ENCODE measurements around the gene STMN1. TPM values are rescaled to one million over a fixed set of nuclear protein-coding genes. Genes with fewer than 3 reads are reported as not detected.

The STMN1 gene
- total RNA-seq, 1 experiment from 2014 or later: 368 TPM

GRCh38 chr1:25914074-25914995 is 8.1 kb upstream of the STMN1 start:
- intact Hi-C loops (cut with micrococcal nuclease): no loop called here

GRCh38 chr1:25913206-25913605 is 7.0 kb upstream of the STMN1 start:
- TF ChIP-seq POLR2AphosphoS5 (IDR thresholded peaks at IDR 0.05; ENCODE audit: low read depth, low read length) (no peak), EGR1 (IDR thresholded peaks at IDR 0.05; ENCODE audit: low read depth) (no peak), YY1 (IDR thresholded peaks at IDR 0.05; ENCODE audit: extremely low read depth, insufficient replicate concordance, low read depth, low read length) (no peak), CEBPB (IDR thresholded peaks at IDR 0.05; ENCODE audit: low read depth) (no peak), ZNF274 (IDR thresholded peaks at IDR 0.05; ENCODE audit: low read depth, low read length) (no peak)

More at GRCh38 chr1:25914074-25914995, 8.1 kb upstream of the STMN1 start:
- Histone ChIP-seq H2AFZ (ENCODE audit: low read depth, low read length, poor library complexity, severe bottlenecking) (no peak overlapping the region), H3K4me1 (ENCODE audit: control insufficient read depth in 1 of 2, insufficient read depth in 2 of 2, low read length in 2 of 2) (peaks cover 0 to 8% of the 10 kb centered on the region in 2 experiments; a peak in 1 of 4 replicates), H3K9me3 (ENCODE audit: control insufficient read depth in 1 of 2, insufficient read depth in 1 of 2, low read depth in 1 of 2, low read length in 2 of 2) (no peaks in the 10 kb centered on the region), H3K27me3 (ENCODE audit: insufficient read depth, low read length) (no peaks in the 10 kb centered on the region), H3K79me2 (ENCODE audit: insufficient read depth, low read length) (no peaks in the 10 kb centered on the region), H3K27ac (ENCODE audit: low read depth, low read length) (no peak overlapping the region), H4K20me1 (ENCODE audit: insufficient read depth) (no peaks in the 10 kb centered on the region), H3K9ac (ENCODE audit: low read length) (no peak overlapping the region), H3K4me2 (ENCODE audit: low read length) (no peak overlapping the region), H3K4me3 (replicated peaks in 1 of 2; ENCODE audit: low read depth in 1 of 2, low read length in 2 of 2) (no peak overlapping the region), H3K36me3 (ENCODE audit: control insufficient read depth in 1 of 2, insufficient read depth in 2 of 2, low read length in 2 of 2) (no peaks in the 10 kb centered on the region), H3K9me2 (ENCODE audit: insufficient read depth) (no peaks in the 10 kb centered on the region)
- ChIA-PET RAD21 (ENCODE audit: low non-redundant PET in 1 of 2, low total read pairs in 2 of 2, uncharacterized antibody in 2 of 2, unreplicated experiment in 2 of 2) (no interaction called here), POLR2A (no interaction called here), CTCF (no interaction called here)
- DNase-seq (ENCODE audit: low read depth, low spot score): no peak
- no peak for ATAC-seq
- TF ChIP-seq ZNF274 (IDR thresholded peaks at IDR 0.05; ENCODE audit: low read depth, low read length) (no peak), YY1 (IDR thresholded peaks at IDR 0.05; ENCODE audit: extremely low read depth, insufficient replicate concordance, low read depth, low read length) (no peak), SIN3A (IDR thresholded peaks at IDR 0.05; ENCODE audit: low read depth) (no peak), POLR2A (IDR thresholded peaks at IDR 0.05; ENCODE audit: borderline replicate concordance, extremely low read depth, insufficient read depth, insufficient read length) (no peak), EZH2phosphoT487 (IDR thresholded peaks at IDR 0.05; ENCODE audit: borderline replicate concordance) (no peak), JUND (IDR thresholded peaks at IDR 0.05) (no peak)
- BruUV-seq (replicated peaks): no TSS peak

More at GRCh38 chr1:25913206-25913605, 7.0 kb upstream of the STMN1 start:
- Histone ChIP-seq H3K79me2 (ENCODE audit: insufficient read depth, low read length) (no peaks in the 10 kb centered on the region), H2AFZ (ENCODE audit: low read depth, low read length, poor library complexity, severe bottlenecking) (no peak overlapping the region), H4K20me1 (ENCODE audit: insufficient read depth) (no peaks in the 10 kb centered on the region), H3K9ac (ENCODE audit: low read length) (no peak overlapping the region), H3K27ac (ENCODE audit: low read depth, low read length) (no peak overlapping the region), H3K4me3 (replicated peaks in 1 of 2; ENCODE audit: low read depth in 1 of 2, low read length in 2 of 2) (no peak overlapping the region), H3K36me3 (ENCODE audit: control insufficient read depth in 1 of 2, insufficient read depth in 2 of 2, low read length in 2 of 2) (no peaks in the 10 kb centered on the region), H3K4me1 (ENCODE audit: control insufficient read depth in 1 of 2, insufficient read depth in 2 of 2, low read length in 2 of 2) (peaks cover 0 to 8% of the 10 kb centered on the region in 2 experiments; a peak in 1 of 4 replicates), H3K27me3 (ENCODE audit: insufficient read depth, low read length) (no peaks in the 10 kb centered on the region), H3K9me2 (ENCODE audit: insufficient read depth) (no peaks in the 10 kb centered on the region), H3K9me3 (ENCODE audit: control insufficient read depth in 1 of 2, insufficient read depth in 1 of 2, low read depth in 1 of 2, low read length in 2 of 2) (no peaks in the 10 kb centered on the region), H3K4me2 (ENCODE audit: low read length) (no peak overlapping the region)
- ChIA-PET POLR2A (no interaction called here), CTCF (no interaction called here), RAD21 (ENCODE audit: low non-redundant PET in 1 of 2, low total read pairs in 2 of 2, uncharacterized antibody in 2 of 2, unreplicated experiment in 2 of 2) (no interaction called here)
- DNase-seq (ENCODE audit: low read depth, low spot score): no peak
- ATAC-seq: no peak
- BruUV-seq (replicated peaks): no TSS peak
- intact Hi-C loops (cut with micrococcal nuclease): no loop called here
